ENCODE data around the gene SSBP3.
"Not testable (repeated sequence)": the region's sequence is repeated elsewhere in the genome, so short reads cannot be mapped to it uniquely, and the experiment has no call there.

The SSBP3 gene

DNA sequence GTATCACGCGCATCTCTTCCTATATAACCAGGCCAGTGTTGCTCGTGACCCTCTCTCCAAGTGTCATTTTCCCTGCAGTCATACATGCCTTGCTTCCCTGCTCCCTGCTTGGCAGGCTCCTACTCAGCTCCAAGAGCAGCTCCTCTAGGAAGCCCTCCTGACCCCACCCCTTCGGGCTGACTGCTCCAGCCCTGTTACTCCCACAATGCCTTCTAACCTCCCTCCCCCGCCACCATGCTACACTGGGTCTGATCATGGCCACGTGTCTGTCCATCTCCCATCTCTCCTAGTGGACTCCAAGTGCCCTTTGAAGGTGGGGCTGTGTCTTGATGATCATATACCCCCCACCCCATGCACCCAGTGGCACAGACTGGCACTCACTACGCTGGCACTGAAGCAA lies 161.5 kb downstream of the SSBP3 start:
- DNase-seq (ENCODE audit: low read depth, low spot score) = no peak

GRCh38 chr1:54243022-54243421 lies 163.2 kb downstream of the SSBP3 start:
- DNase-seq (ENCODE audit: low read depth, low spot score) = no peak

GRCh38 chr1:54241364-54241763 lies 164.8 kb downstream of the SSBP3 start:
- no peak for DNase-seq (ENCODE audit: low read depth, low spot score)

- DNase-seq (ENCODE audit: low read depth, low spot score) = no peak
Observed at GRCh38 chr1:54240741-54241335, 165.4 kb downstream of the SSBP3 start.

GRCh38 chr1:54239631-54240031 lies 166.6 kb downstream of the SSBP3 start:
- DNase-seq (ENCODE audit: low read depth, low spot score) = no peak

DNA sequence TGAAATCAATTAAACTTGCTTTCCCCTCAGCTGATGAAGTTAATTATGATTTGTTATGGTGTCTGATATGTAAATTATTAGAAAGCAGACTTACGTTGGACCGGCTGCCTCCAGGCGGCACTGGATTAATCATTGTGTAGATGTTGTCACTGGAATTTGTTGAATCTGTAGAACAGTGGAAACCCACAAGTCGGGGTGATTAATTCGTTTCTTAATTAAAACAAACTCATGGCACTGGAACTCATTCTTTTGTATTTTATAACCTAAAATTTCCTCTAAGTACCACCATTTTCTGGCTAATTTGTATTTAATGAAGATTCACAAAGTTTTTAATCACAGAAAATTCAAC lies 167.2 kb downstream of the SSBP3 start:
- no peak for DNase-seq (ENCODE audit: low read depth, low spot score)

DNA sequence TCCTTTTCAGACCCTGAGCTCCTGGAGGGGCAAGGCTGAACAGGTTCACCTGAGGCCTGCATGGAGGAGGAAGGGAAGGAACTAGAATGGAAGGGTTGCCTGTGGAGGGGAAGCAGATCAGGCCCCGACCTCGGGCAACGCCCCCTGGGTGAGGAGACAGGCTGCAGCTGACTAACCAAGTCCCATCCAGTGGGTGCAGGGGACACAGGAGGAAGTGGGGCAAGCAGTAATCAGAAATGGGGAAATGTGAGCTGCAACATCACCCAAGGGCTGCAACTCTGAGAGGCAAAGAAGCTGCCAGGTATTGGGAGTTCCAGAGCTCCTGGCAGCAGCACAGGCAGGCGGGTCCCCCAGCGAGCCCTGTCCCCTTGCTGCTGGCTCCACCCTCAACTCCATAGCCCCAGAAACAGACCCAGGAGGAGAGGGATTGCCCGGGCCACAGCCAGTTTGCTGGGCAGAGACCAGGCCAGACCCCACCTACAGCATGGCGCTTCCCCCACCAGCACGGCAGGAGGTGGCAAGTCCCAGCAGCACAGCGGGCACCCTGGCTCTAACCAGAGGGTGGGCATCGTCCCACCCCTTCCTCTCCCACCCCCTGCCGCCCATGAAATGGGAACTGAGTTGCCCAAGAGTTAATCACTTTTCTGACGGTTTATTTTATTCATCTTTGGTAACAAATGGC lies 167.7 kb downstream of the SSBP3 start:
- DNase-seq (ENCODE audit: low read depth, low spot score) = no peak

GRCh38 chr1:54237586-54237985 lies 168.6 kb downstream of the SSBP3 start:
- no peak for DNase-seq (ENCODE audit: low read depth, low spot score)

- DNase-seq (ENCODE audit: low read depth, low spot score) = no peak
Observed at GRCh38 chr1:54234284-54234683, 171.9 kb downstream of the SSBP3 start.

DNA sequence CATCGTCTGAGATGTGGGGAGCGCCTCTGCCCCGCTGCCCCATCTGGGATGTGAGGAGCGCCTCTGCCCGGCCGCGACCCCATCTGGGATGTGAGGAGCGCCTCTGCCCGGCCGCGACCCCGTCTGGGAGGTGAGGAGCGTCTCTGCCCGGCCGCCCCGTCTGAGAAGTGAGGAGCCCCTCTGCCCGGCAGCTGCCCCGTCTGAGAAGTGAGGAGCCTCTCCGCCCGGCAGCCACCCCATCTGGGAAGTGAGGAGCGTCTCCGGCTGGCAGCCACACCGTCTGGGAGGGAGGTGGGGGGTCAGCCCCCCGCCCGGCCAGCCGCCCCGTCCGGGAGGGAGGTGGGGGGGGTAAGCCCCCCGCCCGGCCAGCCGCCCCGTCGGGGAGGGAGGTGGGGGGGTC lies 173.0 kb downstream of the SSBP3 start:
- DNase-seq (ENCODE audit: low read depth, low spot score) = not testable (repeated sequence)

- no peak for DNase-seq (ENCODE audit: low read depth, low spot score)
Observed at GRCh38 chr1:54230507-54231339, 175.5 kb downstream of the SSBP3 start.

DNA sequence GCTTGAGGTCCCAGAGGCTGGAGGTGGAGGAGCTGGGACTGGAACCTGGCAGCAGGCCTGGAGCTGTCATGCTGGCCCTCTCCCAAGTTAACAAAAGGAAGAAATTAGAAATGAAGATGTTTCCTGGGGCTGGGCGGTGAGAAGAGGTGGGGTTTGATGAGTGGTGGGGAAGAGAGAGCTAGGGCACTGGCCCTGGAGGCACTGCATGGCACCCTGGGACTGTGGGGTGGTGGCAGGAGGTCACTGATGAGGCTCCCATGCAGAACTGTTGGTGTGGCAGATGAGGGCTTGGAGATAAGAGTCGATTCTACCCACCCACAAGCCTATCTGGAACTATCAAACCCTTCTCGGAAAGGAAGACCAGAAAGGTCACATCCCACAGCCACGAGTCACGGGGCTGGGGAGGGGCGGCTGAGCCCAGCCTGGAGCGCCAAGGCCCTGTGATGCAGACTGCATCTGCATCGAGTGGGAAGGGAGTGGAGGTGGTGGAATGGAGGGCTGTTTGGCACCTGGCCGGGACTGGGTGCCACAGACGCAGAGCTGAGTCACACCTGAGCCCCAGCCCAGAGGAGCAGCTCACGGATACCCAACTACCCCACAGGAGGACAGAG lies 176.8 kb downstream of the SSBP3 start:
- no peak for DNase-seq (ENCODE audit: low read depth, low spot score)

- DNase-seq (ENCODE audit: low read depth, low spot score) = no peak
Observed at GRCh38 chr1:54228638-54229079, 177.5 kb downstream of the SSBP3 start.

DNA sequence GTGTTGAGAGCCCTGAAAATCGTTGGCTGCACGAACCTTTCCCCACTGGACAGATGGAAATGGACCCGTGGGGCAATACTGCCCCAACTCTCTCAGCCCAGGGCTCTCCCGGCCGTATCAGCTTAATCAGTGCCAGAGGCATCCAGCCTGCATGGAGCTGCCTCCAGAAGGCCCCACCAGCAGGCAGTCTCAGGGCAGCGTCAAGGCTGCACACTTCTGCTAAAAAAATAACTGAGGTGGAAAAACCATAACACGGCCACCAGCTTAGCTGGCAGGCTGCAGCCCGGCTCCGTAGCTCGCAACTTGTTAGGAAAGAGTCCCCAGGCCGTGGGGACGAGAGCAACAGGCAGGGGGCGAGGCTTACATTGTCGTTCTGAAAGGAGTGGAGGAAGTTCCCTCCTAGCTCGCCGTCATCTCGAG lies 178.3 kb downstream of the SSBP3 start:
- no peak for DNase-seq (ENCODE audit: low read depth, low spot score)

DNA sequence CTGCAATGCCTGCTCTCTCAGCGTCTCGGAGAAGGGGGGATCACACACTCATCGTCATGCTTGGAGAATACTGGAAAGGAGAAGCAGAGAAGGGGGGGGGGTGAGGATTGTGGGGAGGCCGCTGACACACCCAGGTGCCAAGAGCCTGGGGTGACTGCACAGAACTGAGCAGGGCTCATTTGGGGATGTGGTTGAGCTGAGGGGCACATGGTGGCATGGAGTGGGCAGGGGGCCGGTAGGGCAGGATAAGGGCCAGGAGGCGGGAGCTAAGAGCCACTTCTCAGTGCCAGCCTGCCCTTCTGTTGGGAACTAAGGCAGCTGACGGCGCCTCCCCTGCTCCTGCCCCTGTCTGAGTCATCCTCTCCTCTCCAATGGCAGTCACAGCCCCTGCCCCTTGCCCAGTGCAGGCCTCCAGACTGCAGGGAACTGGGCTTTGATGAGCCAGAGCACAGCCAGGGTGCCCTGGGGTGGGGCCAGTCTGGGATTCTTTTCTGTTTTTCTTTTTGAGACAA lies 179.0 kb downstream of the SSBP3 start:
- DNase-seq (ENCODE audit: low read depth, low spot score) = peak; percentile 27

DNA sequence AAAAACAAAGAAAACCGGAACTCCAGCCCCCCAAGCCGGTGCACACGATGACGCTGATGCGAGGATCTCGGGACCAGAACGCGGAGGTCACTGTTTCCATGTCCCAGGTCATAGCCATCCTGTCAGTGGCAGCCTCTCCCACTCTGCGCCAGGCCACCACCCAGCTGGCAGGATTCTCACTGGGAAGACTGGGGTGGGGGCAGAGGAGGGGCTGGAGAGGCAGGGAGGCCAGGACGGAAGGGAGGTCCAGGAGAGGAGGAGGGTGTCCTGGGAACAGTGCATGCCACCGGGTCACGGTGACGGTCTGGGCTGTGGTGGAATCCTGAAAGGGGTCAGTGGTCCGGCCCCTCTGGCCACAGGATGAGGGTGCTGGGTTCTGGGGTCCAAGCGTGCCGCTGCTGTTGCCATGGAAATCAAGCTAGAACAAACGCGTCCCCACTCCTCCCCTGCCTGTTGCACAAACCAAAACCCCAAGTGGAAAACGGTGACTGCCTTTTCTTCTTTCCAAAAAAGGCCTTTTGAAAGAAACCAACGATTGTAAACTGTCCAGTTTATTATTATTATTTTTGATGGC lies 180.1 kb downstream of the SSBP3 start:
- no peak for DNase-seq (ENCODE audit: low read depth, low spot score)

- DNase-seq (ENCODE audit: low read depth, low spot score) = no peak
Observed at GRCh38 chr1:54225378-54225777, 180.8 kb downstream of the SSBP3 start.

GRCh38 chr1:54224233-54224632 lies 182.0 kb downstream of the SSBP3 start:
- DNase-seq (ENCODE audit: low read depth, low spot score) = no peak

DNA sequence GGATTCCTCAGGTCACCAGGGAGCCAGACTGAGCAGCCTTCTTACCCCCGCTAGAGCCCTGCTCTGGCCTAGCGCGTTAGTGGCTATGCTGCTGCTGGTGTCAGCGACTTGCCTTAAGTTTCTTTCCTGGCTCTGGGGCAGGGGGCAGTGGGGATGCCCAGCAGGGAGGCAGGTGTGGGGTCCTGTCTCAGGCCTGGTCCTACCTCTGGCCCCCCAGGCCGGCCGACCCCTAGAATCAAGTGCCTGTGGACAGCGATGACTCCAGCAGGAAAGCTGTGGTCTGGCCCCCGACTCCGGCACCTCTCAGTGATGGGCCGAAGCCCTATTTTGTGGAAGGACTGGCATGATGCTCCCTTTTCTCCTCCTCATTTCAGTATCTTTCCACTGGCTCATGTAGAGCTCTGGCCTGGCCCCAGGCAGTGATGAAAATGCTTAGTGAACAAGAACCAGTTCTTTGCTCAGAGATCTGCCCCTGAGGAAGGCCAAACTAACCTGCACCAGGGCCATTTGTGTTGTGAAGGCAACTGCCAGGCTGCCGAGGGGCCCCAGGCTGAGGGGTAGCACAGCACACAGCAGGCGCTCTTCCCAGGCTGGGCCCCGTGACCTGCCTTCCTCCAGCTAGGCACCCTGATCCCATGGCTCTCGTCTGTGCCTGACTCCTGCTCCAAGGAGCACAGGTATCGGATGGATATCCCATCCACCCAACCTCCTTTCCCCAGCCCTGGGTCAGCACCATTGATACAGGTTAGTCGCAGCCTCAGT lies 182.6 kb downstream of the SSBP3 start:
- no peak for DNase-seq (ENCODE audit: low read depth, low spot score)

GRCh38 chr1:54222711-54223110 lies 183.5 kb downstream of the SSBP3 start:
- DNase-seq (ENCODE audit: low read depth, low spot score) = no peak

DNA sequence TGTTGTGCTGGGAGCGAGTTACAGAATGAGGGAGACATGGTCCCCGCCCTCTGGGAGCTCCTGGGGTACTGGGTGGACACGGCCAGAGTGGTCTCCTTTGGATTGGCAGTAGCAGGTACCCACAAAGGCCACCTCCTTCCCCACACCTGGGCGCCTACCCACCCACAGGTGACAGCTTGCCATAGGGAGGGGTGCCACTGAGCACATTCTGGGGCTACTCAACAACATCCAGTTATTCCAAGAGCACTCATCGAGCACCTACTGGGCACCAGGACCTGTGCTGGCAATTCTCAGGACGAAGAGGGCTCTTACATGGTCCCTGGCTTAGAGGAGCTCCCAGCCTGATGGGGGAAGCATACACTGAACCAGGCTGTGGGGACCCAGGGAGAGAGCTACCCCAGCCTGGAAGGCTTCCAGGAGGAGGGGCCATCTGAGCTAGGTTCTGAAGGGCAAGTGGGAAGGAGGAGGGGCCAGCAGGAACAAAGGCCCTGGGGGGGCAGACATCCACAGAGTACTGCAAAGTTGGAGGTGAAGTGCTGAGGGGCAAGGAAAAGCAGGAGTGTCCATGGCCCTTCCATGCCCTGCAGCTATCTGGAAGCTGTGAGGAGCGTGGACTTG lies 184.2 kb downstream of the SSBP3 start:
- no peak for DNase-seq (ENCODE audit: low read depth, low spot score)
